Gastrocnemius medialis (tissue), 4 donors: ENCODE measurements around the gene CCDC197. TPM values are rescaled to one million over a fixed set of nuclear protein-coding genes. Genes with fewer than 3 reads are reported as not detected.
A peak's percentile ranks its signal among the peaks of the same experiment; 100 is the strongest.

Experiments
- ATAC-seq, 2 donors: fragments of 150-250 bp; one replicate each; pipeline ENCODE4 v1.9.1; 2016
- DNase-seq, 2 donors: peaks; one replicate each; pipeline ENCODE4 v3.0.0-alpha.2; 2019
- H3K27ac ChIP-seq, 4 donors: fragments of 200-600 bp; sonication (generic); 1 replicate in 1 of 4; 2 replicates in 3 of 4; pipeline ENCODE4 v1.5.1; 2016 to 2018; ENCODE audit warnings: mild to moderate bottlenecking in 2 of 4, moderate library complexity in 1 of 4
- H3K27me3 ChIP-seq, 3 donors: fragments of 200-600 bp; sonication (generic) in 2 of 3; 1 replicate in 1 of 3; 2 replicates in 2 of 3; pipeline versions ENCODE4 v1.5.1 to v1.6.0; 2016 to 2019; ENCODE audit warnings: mild to moderate bottlenecking in 1 of 3, moderate library complexity in 1 of 3
- H3K36me3 ChIP-seq, 2 donors: fragments of 200-600 bp; sonication (generic) in 1 of 2; one replicate each; pipeline ENCODE4 v1.5.1; 2017 to 2018
- H3K4me1 ChIP-seq, 2 donors: fragments of 200-600 bp; sonication (generic) in 1 of 2; one replicate each; pipeline ENCODE4 v1.5.1; 2016 to 2017; ENCODE audit warnings: mild to moderate bottlenecking in 2 of 2
- H3K4me3 ChIP-seq, 4 donors: fragments of 200-600 bp; sonication (generic) in 3 of 4; 1 replicate in 1 of 4; 2 replicates in 3 of 4; pipeline ENCODE4 v1.5.1; 2016 to 2019; ENCODE audit warnings: mild to moderate bottlenecking in 2 of 4
- H3K9me3 ChIP-seq, 3 donors: fragments of 200-600 bp; sonication (generic) in 2 of 3; 1 replicate in 1 of 3; 2 replicates in 2 of 3; pipeline ENCODE4 v1.5.1; 2016 to 2019
- CTCF ChIP-seq, 5 experiments: fragments of 450-650 bp in 3 of 5; fragments of 200-600 bp in 2 of 5; sonication (generic) in 2 of 5; IDR thresholded peaks in 4 of 5; conservative IDR thresholded peaks in 1 of 5; 1 replicate in 4 of 5; 2 replicates in 1 of 5; pipeline ENCODE4 v1.5.1; 2016 to 2019; ENCODE audit warnings: antibody characterized with exemption in 5 of 5, mild to moderate bottlenecking in 3 of 5, moderate library complexity in 3 of 5
- POLR2A ChIP-seq, 2 donors: fragments of 450-650 bp; IDR thresholded peaks; one replicate each; pipeline ENCODE4 v1.6.1; 2017; ENCODE audit warnings: antibody characterized with exemption in 2 of 2, mild to moderate bottlenecking in 2 of 2, moderate library complexity in 2 of 2
- in situ Hi-C, 4 donors: fragments of 200-750 bp; cut with MboI; loops; one replicate each; pipeline versions ENCODE4 v1.15.0 to v1.8.0; 2017; ENCODE audit warnings: low sequenced_read_pairs in 4 of 4
- intact Hi-C: fragments of 100-400 bp; cut with DNase I; formaldehyde crosslinking; loops from one replicate; pipeline ENCODE4 v1.15.1; 2023; ENCODE audit warnings: low total_unique reads
- total RNA-seq, 4 donors: library from RNA; depleted of rRNA; stranded (reverse); fragments of >200 nt; gene quantifications; one replicate each; pipeline versions ENCODE4 v1.1.0 to v1.2.3, GENCODE V29; 2016

CCDC197 gene
- total RNA-seq, 4 donors from 2014 or later = 0.56 to 0.61 TPM; not detected in 2

GRCh38 chr14:94000267-94000666, 3.2 kb downstream of the CCDC197 start:
- Histone ChIP-seq H3K4me1 (peaks cover 44 to 48% of the 10 kb centered on the region in 2 donors), H3K9me3 (no peaks in the 10 kb centered on the region), H3K36me3 (no peaks in the 10 kb centered on the region), H3K27ac (no peak overlapping the region), H3K4me3 (no peak overlapping the region), H3K27me3 (no peaks in the 10 kb centered on the region)
- DNase-seq (no peak), ATAC-seq (no peak)
- in situ Hi-C loops (loop anchor here in 3 of 4 donors (5.0 to 10.0 kb wide), 2 partner anchors 58 to 345 kb away; no protein-coding TSS in a partner anchor), intact Hi-C loops (loop anchor here (10.0 kb wide), 1 partner anchor 345 kb away; no protein-coding TSS in a partner anchor)
- TF ChIP-seq POLR2A (IDR thresholded peaks at IDR 0.05) (no peak), CTCF (IDR thresholded peaks at IDR 0.05 in 4 of 5, conservative IDR thresholded peaks at IDR 0.05 in 1 of 5) (no peak)

GRCh38 chr14:94001016-94001415, 3.9 kb downstream of the CCDC197 start:
- Histone ChIP-seq H3K27ac (peak overlapping the region in 3 of 4 donors; percentile 2 to 56 (median 8)), H3K36me3 (no peaks in the 10 kb centered on the region), H3K4me3 (no peak overlapping the region), H3K27me3 (no peaks in the 10 kb centered on the region), H3K9me3 (no peaks in the 10 kb centered on the region), H3K4me1 (peaks cover 37 to 41% of the 10 kb centered on the region in 2 donors)
- intact Hi-C loops (loop anchor here (1.0 to 10.0 kb wide), 2 partner anchors 61 to 346 kb away; no protein-coding TSS in a partner anchor), in situ Hi-C loops (loop anchor here in 3 of 4 donors (5.0 to 10.0 kb wide), 2 partner anchors 59 to 346 kb away; no protein-coding TSS in a partner anchor)
- ATAC-seq = no peak
- TF ChIP-seq POLR2A (IDR thresholded peaks at IDR 0.05) (no peak), CTCF (IDR thresholded peaks at IDR 0.05 in 4 of 5, conservative IDR thresholded peaks at IDR 0.05 in 1 of 5) (no peak)
- no peak for DNase-seq

- intact Hi-C loops (loop anchor here (1.0 to 10.0 kb wide), 2 partner anchors 61 to 347 kb away; no protein-coding TSS in a partner anchor), in situ Hi-C loops (loop anchor here in 3 of 4 donors (5.0 to 10.0 kb wide), 2 partner anchors 59 to 347 kb away; no protein-coding TSS in a partner anchor)
- ATAC-seq (peak; percentile 66 to 76), DNase-seq (peak; percentile 52 to 76)
- TF ChIP-seq POLR2A (IDR thresholded peaks at IDR 0.05) (no peak), CTCF (IDR thresholded peaks at IDR 0.05 in 4 of 5, conservative IDR thresholded peaks at IDR 0.05 in 1 of 5) (peak; percentile 89 to 97 (median 96))
- H3K36me3 ChIP-seq = no peaks in the 10 kb centered on the region
- H3K27ac ChIP-seq = peak overlapping the region in 2 of 4 donors; percentile 2 to 56
- no peaks in the 10 kb centered on the region for H3K9me3 ChIP-seq
- H3K27me3 ChIP-seq = no peaks in the 10 kb centered on the region
- peaks cover 29 to 33% of the 10 kb centered on the region in 2 donors for H3K4me1 ChIP-seq
- no peak overlapping the region for H3K4me3 ChIP-seq
These were observed 4.6 kb downstream of the CCDC197 start for GRCh38 chr14:94001501-94002396.

- Histone ChIP-seq H3K4me3 (no peak overlapping the region), H3K36me3 (no peaks in the 10 kb centered on the region), H3K9me3 (no peaks in the 10 kb centered on the region), H3K27ac (no peak overlapping the region), H3K27me3 (no peaks in the 10 kb centered on the region), H3K4me1 (peaks cover 13 to 18% of the 10 kb centered on the region in 2 donors)
- intact Hi-C loops (loop anchor here (10.0 kb wide), 1 partner anchor 349 kb away; no protein-coding TSS in a partner anchor), in situ Hi-C loops (loop anchor here in 3 of 4 donors (5.0 to 10.0 kb wide), 2 partner anchors 61 to 349 kb away; no protein-coding TSS in a partner anchor)
- ATAC-seq (no peak), DNase-seq (no peak)
- TF ChIP-seq CTCF (IDR thresholded peaks at IDR 0.05 in 4 of 5, conservative IDR thresholded peaks at IDR 0.05 in 1 of 5) (no peak), POLR2A (IDR thresholded peaks at IDR 0.05) (no peak)
These were observed 6.3 kb downstream of the CCDC197 start for GRCh38 chr14:94003397-94003796.
